ENCODE measurements around the gene MUCL3.
A peak's percentile ranks its signal among the peaks of the same experiment; 100 is the strongest.

Gene MUCL3, protein sequence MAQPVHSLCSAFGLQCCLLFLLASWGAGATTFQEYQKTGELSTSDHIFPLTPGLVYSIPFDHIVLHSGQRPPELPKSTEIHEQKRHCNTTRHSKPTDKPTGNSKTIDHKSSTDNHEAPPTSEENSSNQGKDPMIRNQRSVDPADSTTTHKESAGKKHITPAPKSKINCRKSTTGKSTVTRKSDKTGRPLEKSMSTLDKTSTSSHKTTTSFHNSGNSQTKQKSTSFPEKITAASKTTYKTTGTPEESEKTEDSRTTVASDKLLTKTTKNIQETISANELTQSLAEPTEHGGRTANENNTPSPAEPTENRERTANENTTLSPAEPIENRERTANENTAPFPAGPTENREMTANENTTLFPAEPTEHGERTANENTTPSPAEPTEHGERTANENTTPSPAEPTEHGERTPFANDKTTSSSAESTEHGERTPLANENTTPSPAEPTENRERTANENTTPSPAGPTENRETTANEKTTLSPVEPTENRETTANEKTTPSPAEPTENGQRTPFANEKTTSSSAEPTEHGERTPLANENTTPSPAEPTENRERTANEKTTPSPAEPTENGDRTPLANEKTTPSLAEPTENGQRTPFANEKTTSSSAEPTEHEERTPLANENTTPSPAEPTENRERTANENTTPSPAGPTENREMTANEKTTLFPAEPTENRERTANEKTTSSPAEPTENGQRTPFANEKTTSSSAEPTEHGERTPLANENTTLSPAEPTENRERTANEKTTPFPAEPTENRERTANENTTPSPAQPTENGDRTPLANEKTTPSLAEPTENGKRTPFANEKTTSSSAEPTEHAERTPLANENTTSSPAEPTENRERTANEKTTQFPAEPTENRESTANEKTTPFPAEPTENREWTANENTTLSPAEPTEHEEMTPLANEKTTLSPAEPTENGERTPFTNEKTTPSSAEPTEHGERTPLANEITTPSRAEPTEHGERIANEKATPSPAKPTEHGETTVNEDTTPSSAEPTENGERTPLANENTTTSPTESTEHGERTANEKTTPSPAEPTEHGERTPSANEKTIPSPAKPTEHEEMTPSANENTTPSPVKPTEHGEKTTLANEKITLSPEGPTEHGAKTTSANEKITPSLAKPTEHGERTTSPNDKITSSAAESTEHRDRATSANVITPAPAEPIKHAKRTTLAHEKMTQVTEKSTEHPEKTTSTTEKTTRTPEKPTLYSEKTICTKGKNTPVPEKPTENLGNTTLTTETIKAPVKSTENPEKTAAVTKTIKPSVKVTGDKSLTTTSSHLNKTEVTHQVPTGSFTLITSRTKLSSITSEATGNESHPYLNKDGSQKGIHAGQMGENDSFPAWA (N-terminal part only)

DNA sequence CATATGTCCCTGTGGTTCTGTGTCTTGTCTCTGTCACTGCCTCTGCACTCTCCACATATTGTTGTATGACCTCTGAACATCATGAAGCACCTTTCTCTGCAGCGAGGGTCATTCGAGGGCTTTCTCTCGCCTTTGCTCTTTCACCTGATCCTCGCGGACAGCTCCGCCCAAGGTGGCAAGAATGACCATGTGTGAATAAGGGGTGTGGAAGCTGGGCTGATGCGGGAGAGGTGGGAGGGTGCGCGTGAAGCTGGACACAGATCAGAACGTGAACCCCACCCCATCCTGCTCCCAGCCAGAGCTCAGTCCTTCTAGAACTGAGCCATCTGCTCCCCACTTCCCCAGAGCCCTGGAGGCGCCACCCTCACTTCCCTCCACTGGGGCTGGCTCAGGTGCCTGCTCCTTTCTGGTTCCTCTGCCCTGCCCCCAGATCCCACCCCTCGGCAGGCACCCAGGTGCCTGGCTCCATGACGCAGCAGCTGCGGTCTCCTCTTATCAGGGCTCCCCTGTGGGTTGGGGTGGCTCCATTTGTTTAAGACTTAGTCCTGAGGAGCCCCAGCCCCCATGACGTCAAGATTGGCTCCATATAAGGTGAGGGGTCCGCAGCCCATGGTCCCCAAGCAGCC, at the start of gene MUCL3:
Gene MUCL3 (plus strand): TSS at position 613 of the 626 bp plus-strand sequence. CDS start 27 bp downstream, outside the sequence.
- Mint-ChIP-seq H3K27ac (no peak within 1 kb of the TSS), H3K36me3 (ENCODE audit: low read depth) (no peaks in the 10 kb centered on the region)

DNA sequence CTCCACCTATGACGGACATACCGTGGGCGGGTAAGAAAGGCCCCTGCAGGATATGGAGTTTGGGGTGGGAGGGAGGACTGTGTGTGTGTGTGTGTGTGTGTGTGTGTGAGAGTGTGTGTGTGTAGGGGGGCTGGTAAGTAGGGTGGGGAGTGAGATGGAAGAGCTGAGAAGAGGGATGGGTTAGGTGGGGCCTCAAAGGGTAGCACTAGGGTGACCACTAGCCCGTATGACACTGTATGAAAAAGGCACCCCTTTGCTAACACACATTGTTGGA, 49.4 kb upstream of the MUCL3 start:
- Mint-ChIP-seq H3K27me3 (no peaks in the 10 kb centered on the region), H3K36me3 (ENCODE audit: low read depth) (peaks cover 5% of the 10 kb centered on the region), H3K4me1 (ENCODE audit: low read depth) (peaks cover 6% of the 10 kb centered on the region), H3K27ac (no peak overlapping the region), H3K9me3 (no peaks in the 10 kb centered on the region), H3K4me3 (no peak overlapping the region)
- DNase-seq = no peak

More for the DNA sequence above, at the start of gene MUCL3:
- H3K4me1 Mint-ChIP-seq (ENCODE audit: low read depth) = no peaks in the 10 kb centered on the region
- no peak within 1 kb of the TSS for H3K4me3 Mint-ChIP-seq
- H3K27me3 Mint-ChIP-seq = peaks cover 62% of the 10 kb centered on the region
- no peak for DNase-seq
- no peaks in the 10 kb centered on the region for H3K9me3 Mint-ChIP-seq

DNA sequence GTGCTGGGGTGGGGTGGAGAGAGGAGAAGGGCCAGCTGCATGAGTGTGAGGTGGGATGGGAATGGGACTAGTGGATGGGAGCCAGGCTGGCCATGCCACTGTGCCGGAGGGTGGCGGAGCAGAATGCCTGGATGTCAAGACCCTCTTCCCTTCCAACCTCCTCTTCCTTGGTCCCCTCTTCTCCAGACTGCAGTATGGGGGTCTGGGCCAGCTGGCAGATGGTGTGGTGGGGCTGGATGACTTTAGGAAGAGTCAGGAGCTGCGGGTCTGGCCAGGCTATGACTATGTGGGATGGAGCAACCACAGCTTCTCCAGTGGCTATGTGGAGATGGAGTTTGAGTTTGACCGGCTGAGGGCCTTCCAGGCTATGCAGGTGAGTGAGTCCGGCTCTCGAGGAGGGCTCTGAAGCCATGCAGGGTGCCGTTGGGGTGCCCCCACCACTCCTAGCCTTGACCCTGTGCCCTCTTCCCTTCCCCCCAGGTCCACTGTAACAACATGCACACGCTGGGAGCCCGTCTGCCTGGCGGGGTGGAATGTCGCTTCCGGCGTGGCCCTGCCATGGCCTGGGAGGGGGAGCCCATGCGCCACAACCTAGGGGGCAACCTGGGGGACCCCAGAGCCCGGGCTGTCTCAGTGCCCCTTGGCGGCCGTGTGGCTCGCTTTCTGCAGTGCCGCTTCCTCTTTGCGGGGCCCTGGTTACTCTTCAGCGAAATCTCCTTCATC, 48.8 kb upstream of the MUCL3 start:
- Mint-ChIP-seq H3K36me3 (ENCODE audit: low read depth) (peaks cover 9% of the 10 kb centered on the region), H3K4me1 (ENCODE audit: low read depth) (no peaks in the 10 kb centered on the region), H3K9me3 (no peaks in the 10 kb centered on the region), H3K27ac (no peak overlapping the region), H3K27me3 (no peaks in the 10 kb centered on the region), H3K4me3 (no peak overlapping the region)
- no peak for DNase-seq

DNA sequence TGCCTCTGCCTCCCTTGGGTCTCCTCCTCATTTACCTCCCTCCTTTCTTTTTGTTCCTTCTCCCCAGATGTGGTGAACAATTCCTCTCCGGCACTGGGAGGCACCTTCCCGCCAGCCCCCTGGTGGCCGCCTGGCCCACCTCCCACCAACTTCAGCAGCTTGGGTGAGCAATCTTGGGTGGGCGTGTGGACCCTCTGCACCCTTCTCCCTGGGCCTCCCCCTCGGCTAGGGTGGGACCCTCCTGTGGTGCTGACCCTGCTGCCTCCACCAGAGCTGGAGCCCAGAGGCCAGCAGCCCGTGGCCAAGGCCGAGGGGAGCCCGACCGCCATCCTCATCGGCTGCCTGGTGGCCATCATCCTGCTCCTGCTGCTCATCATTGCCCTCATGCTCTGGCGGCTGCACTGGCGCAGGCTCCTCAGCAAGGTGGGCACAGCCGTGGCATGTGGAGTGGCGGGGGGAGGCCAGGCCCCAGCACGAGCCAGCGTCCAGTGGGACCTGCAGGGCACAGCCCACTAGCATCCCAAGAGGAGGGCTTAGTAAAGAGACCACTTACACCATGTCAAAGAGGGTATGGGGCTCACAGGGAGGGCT, 47.7 kb upstream of the MUCL3 start:
- H3K36me3 Mint-ChIP-seq (ENCODE audit: low read depth) = peaks cover 12% of the 10 kb centered on the region
- no peak overlapping the region for H3K27ac Mint-ChIP-seq
- no peaks in the 10 kb centered on the region for H3K27me3 Mint-ChIP-seq
- H3K4me1 Mint-ChIP-seq (ENCODE audit: low read depth) = no peaks in the 10 kb centered on the region
- no peak overlapping the region for H3K4me3 Mint-ChIP-seq
- DNase-seq = no peak
- no peaks in the 10 kb centered on the region for H3K9me3 Mint-ChIP-seq

DNA sequence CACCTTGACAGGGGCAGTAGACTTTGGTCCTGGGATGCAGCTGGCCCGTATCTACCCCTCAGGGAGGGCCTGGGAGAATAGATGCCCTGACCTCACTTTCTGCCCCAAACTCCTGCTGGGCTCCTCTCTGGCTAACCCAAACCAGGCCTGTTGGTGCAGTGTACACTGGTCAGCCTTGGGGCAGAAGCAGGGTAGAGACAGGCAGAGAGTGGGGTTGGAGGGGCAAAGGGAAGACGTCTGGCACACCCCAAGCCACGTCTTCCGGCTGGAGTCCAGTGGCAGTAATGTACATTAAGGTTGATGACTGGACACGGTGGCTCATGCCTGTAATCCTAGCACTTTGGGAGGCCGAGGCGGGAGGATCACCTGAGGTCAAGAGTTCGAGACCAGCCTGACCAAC, 47.1 kb upstream of the MUCL3 start:
- Mint-ChIP-seq H3K4me3 (no peak overlapping the region), H3K27ac (no peak overlapping the region), H3K9me3 (no peaks in the 10 kb centered on the region), H3K36me3 (ENCODE audit: low read depth) (peaks cover 16% of the 10 kb centered on the region), H3K27me3 (no peaks in the 10 kb centered on the region), H3K4me1 (ENCODE audit: low read depth) (no peaks in the 10 kb centered on the region)
- DNase-seq = no peak

DNA sequence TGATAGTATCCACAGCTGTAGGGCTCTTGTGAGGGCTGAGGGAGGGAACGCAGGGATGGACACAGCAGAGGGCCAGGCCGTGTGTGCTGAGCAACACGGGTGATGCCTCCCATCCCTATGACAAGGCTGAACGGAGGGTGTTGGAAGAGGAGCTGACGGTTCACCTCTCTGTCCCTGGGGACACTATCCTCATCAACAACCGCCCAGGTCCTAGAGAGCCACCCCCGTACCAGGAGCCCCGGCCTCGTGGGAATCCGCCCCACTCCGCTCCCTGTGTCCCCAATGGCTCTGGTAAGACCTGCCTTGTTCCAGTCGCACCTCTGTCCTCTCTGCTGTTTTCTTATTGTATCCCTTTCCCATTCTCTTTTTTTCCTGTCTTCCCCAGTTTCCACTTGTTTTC, 46.4 kb upstream of the MUCL3 start:
- Mint-ChIP-seq H3K27me3 (no peaks in the 10 kb centered on the region), H3K36me3 (ENCODE audit: low read depth) (peaks cover 20% of the 10 kb centered on the region), H3K9me3 (no peaks in the 10 kb centered on the region), H3K4me1 (ENCODE audit: low read depth) (no peaks in the 10 kb centered on the region), H3K4me3 (no peak overlapping the region), H3K27ac (no peak overlapping the region)
- DNase-seq = no peak

DNA sequence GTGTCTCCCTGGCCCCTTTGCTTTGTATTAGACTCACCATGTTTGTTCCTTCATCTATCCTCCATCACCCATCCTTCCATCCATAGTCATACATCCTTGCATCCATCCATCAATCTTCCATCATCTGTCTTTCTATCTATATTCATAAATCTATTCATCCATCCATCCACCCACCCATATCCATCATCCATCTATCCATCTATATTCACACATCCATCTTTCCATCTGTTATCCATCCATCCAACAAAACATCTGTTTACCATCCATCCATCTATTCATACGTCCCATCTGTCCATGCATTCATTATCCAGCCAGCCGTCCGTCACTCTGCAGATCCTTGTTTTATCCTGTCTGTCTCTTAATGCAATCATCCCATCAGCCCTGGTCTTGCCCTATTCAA, 45.8 kb upstream of the MUCL3 start:
- Mint-ChIP-seq H3K27ac (no peak overlapping the region), H3K27me3 (no peaks in the 10 kb centered on the region), H3K4me3 (no peak overlapping the region), H3K9me3 (no peaks in the 10 kb centered on the region), H3K4me1 (ENCODE audit: low read depth) (no peaks in the 10 kb centered on the region), H3K36me3 (ENCODE audit: low read depth) (peaks cover 20% of the 10 kb centered on the region)
- no peak for DNase-seq

DNA sequence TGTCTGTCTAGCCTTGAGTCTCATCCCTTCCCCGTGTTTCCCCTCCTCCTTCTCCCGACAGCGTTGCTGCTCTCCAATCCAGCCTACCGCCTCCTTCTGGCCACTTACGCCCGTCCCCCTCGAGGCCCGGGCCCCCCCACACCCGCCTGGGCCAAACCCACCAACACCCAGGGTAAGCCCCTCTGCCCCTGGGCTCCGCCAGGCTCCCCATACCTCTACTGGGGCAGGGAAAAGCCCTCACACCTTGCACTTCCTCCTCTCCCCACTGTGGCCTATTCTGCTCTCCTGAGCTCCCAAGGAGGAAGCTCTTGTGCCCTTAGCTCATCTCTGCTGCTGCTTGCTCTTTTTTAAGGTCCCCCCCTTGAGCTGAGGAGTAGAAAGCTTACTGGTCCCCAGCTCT, 45.4 kb upstream of the MUCL3 start:
- Mint-ChIP-seq H3K27ac (no peak overlapping the region), H3K27me3 (no peaks in the 10 kb centered on the region), H3K9me3 (no peaks in the 10 kb centered on the region), H3K36me3 (ENCODE audit: low read depth) (peaks cover 15% of the 10 kb centered on the region), H3K4me1 (ENCODE audit: low read depth) (no peaks in the 10 kb centered on the region), H3K4me3 (no peak overlapping the region)
- no peak for DNase-seq

DNA sequence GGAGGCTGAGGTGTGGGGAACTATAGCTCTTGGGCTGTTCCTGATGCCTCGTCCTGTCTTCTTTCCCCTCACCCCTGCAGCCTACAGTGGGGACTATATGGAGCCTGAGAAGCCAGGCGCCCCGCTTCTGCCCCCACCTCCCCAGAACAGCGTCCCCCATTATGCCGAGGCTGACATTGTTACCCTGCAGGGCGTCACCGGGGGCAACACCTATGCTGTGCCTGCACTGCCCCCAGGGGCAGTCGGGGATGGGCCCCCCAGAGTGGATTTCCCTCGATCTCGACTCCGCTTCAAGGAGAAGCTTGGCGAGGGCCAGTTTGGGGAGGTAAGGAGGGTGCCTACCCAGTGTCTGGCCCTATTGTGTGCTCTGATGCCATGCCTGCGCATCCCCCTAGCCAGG, 44.2 kb upstream of the MUCL3 start:
- Mint-ChIP-seq H3K27ac (no peak overlapping the region), H3K4me3 (no peak overlapping the region), H3K27me3 (no peaks in the 10 kb centered on the region), H3K4me1 (ENCODE audit: low read depth) (peaks cover 3% of the 10 kb centered on the region), H3K36me3 (ENCODE audit: low read depth) (peaks cover 15% of the 10 kb centered on the region), H3K9me3 (no peaks in the 10 kb centered on the region)
- no peak for DNase-seq

DNA sequence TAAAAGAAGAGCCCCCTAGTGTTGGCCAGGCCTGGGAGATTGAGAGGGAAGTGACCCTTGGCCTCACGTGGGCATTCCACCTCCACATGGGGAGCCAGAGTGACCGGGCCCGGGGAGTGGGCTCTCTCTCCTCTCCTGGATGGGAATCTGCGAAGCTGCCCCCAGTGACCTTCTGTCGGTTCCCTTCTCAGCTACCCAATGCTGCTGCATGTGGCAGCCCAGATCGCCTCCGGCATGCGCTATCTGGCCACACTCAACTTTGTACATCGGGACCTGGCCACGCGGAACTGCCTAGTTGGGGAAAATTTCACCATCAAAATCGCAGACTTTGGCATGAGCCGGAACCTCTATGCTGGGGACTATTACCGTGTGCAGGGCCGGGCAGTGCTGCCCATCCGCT, 42.9 kb upstream of the MUCL3 start:
- Mint-ChIP-seq H3K4me1 (ENCODE audit: low read depth) (peaks cover 3% of the 10 kb centered on the region), H3K27ac (no peak overlapping the region), H3K4me3 (no peak overlapping the region), H3K27me3 (no peaks in the 10 kb centered on the region), H3K9me3 (no peaks in the 10 kb centered on the region), H3K36me3 (ENCODE audit: low read depth) (peaks cover 15% of the 10 kb centered on the region)
- DNase-seq = no peak

DNA sequence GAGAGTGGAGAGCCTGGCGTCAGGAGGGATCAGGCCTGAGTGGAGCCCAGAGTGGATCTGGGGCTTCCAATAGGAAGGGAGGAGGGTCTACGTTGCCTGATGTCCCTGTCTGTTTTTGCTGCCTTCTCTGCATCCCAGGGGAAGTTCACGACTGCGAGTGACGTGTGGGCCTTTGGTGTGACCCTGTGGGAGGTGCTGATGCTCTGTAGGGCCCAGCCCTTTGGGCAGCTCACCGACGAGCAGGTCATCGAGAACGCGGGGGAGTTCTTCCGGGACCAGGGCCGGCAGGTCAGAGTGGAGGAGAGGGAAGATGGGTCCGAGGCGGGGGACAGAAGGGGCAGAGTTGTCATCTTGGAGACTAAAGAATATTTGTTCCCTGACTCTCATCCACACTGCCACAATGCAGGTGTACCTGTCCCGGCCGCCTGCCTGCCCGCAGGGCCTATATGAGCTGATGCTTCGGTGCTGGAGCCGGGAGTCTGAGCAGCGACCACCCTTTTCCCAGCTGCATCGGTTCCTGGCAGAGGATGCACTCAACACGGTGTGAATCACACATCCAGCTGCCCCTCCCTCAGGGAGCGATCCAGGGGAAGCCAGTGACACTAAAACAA, 41.9 kb upstream of the MUCL3 start:
- H3K4me1 Mint-ChIP-seq (ENCODE audit: low read depth) = peaks cover 3% of the 10 kb centered on the region
- no peak overlapping the region for H3K4me3 Mint-ChIP-seq
- peak overlapping the region; percentile 53 for H3K27ac Mint-ChIP-seq
- peaks cover 15% of the 10 kb centered on the region for H3K36me3 Mint-ChIP-seq (ENCODE audit: low read depth)
- no peaks in the 10 kb centered on the region for H3K9me3 Mint-ChIP-seq
- DNase-seq = no peak
- no peaks in the 10 kb centered on the region for H3K27me3 Mint-ChIP-seq

DNA sequence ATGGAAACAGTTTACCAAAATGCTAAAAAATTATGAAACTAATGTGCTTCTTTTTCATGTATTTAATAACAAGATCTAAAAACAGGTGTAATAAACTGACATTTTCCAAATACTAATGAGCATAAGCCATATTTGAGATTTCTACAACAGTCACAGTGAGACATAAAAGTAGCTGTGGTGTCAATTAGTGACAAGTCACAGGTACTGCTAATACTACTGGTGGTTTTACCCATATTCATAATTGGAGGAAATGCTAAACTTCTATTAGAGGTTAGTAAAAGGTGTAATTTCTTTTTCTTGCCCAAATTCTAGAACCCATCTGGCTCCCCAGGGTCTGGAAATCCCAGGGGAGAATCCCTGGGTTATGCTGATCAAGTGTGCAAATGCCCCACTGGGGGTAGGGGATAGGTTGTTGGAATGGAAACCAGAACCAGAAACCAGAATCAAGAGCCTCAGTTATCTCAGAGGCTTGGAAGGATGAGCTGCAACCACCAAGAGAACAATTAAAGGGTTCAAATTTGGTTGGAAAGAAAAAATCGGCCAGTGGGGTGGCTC, 39.8 kb upstream of the MUCL3 start:
- Mint-ChIP-seq H3K27ac (no peak overlapping the region), H3K9me3 (no peaks in the 10 kb centered on the region), H3K27me3 (no peaks in the 10 kb centered on the region), H3K36me3 (ENCODE audit: low read depth) (peaks cover 15% of the 10 kb centered on the region), H3K4me3 (no peak overlapping the region), H3K4me1 (ENCODE audit: low read depth) (peaks cover 3% of the 10 kb centered on the region)
- no peak for DNase-seq

DNA sequence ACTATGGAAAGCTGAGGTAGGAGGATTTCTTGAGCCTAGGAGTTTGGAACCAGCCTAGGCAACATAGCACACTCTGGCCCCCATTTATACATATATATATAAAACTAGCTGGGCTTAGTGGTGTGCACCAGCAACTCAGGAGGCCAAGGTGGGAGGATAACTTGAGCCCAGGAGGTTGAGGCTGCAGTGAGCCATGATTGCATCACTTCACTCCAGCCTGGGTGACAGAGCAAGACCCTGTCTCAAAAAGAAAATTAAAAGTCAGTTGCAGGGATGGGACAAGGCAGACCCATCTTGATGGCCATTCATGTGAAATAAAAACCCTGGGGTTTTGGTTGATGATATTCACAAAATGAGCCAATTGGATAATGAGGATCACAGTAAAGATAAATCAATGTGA, 39.3 kb upstream of the MUCL3 start:
- Mint-ChIP-seq H3K36me3 (ENCODE audit: low read depth) (peaks cover 15% of the 10 kb centered on the region), H3K27me3 (no peaks in the 10 kb centered on the region), H3K4me1 (ENCODE audit: low read depth) (peaks cover 3% of the 10 kb centered on the region), H3K4me3 (no peak overlapping the region), H3K27ac (no peak overlapping the region), H3K9me3 (no peaks in the 10 kb centered on the region)
- DNase-seq = no peak

Measured in activated T-cell treated with anti-CD3 and anti-CD28 coated beads, Interleukin-2, amount 50 U/mL, for 24 hours (primary cell).